ENCODE results near the gene PDE4DIP.
"Not testable (repeated sequence)": the region's sequence is repeated elsewhere in the genome, so short reads cannot be mapped to it uniquely, and the experiment has no call there.

PDE4DIP gene

DNA sequence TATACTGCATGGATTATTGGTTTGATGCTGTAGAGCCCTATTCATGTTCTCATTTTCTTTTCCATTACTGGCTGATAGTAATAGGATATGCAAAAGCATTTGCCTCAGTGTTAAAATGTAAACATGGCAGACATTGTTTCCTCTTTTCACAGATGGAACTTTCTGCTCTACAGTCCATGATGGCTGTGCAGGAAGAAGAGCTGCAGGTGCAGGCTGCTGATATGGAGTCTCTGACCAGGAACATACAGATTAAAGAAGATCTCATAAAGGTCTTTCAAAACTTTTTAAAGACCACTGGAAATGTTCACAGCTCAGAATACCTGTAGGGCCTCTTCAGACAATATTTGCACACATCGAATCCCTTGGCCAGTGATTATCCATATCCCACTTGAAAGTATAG lies 133.6 kb downstream of the PDE4DIP start:
- DNase-seq: not testable (repeated sequence)

DNA sequence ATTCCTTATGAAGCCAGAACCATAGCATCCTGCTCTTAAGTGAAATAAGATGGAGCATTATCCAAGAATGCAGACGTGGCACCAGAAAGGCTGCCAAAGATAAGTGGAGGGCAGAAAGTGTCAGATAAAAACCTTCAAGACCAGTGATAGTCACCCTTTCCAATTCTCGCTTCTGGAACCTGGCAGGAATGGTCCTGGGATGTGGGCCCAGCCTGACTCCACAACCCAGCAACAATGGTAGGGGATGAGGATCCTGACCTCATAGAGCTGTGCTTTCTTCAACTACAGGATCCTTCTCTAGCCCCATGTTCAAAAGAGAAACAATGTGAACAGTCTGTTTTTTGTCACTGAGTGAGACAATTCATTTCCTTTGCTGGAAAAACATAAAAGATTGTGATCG lies 145.2 kb downstream of the PDE4DIP start:
- not testable (repeated sequence) for DNase-seq

DNA sequence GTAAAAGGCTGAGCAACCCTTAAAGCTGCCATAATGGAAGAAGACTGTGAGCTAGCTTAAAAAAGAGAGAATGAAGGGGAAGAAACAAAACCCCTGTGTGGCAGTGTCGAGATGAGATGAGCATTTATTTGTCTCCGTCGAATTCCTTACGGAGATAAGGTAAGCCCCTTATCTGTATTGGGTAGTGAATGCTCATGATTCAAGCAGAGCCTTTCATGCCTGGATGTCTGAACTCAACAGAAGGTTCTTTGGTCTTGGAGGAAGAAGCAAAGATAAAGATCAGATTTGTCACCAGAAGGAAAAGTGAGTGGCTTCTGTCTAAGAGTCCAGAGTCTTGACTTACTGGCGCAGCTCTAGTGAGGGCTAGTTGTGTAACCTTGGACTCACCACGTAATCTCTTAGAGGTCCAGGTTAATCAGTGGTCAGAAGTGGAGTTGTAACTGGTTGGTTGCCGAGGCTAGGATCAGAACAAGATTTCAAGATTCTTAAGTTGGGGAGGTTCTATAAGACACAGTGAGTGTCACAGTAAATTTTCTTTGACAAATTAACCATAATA lies 146.1 kb downstream of the PDE4DIP start:
- DNase-seq: not testable (repeated sequence)

DNA sequence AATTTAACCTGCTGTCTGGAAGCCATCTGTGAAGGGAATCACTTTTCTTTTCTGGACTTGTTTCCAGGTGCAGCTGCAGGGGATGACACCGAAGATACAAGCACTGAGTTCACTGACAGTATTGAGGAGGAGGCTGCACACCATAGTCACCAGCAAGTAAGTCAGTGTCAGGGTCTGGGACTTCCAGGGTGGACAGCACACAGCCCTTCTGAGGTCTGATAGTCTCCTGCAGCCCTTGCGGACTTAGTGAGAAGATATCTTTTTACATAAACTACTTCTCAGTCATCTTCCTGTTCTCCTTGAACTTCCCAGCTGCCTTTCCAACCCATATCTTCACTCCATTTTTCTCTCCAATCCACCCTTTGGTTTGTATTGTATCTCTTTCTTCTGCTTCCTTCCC lies 147.6 kb downstream of the PDE4DIP start:
- DNase-seq: not testable (repeated sequence)

DNA sequence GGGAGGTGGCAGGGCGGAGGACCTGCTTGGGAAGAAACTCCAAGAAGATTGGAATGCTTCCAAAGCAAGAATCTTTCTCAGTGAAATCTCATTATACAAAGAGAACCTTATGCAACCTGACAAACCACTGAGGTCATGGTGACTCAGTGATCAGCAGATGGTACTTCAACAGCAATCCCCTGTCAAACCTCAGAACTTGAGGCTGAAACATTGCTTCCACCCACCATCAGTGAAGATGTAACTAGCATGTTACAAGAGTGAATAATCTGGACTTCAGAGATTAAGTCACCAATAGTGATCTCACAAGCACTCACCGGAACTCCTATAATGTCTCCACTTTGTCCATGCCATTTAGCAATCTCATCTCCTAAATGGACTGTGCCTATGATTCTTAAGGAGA lies 148.1 kb downstream of the PDE4DIP start:
- not testable (repeated sequence) for DNase-seq

DNA sequence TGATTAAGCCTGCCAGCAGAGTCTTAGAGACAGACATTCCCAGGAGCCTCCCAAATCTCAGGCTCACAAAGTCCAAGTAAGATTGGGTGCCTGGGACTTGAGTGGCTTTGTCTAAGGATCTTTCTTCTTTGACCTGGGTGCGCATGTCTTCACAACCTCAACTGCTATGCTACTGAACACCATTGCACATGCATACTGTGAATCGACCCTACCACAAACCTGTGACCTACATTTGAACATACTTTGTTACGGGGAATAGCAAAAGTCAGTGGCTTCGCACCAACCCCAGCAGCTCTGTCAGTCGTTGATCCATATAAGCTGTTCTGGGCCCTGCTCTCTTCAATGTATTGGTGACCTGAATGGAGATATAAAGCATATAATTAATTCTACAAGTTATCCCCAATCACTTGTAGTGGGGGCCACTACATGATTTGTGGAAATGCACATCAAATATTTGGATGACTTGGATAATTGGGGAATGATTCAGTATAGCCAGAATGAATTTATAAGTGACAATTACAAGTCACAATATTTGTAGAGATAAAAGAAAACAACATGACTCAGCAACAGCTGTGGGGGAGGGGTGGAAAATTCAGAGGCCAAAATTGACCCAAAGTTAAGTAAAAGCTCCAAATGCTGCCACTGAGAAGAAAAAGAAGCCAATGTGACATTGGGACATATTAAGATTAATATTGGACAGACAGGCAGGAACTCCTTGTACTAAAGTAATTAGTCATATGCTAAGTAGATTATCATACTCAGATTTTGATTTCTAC lies 152.4 kb downstream of the PDE4DIP start:
- not testable (repeated sequence) for DNase-seq

DNA sequence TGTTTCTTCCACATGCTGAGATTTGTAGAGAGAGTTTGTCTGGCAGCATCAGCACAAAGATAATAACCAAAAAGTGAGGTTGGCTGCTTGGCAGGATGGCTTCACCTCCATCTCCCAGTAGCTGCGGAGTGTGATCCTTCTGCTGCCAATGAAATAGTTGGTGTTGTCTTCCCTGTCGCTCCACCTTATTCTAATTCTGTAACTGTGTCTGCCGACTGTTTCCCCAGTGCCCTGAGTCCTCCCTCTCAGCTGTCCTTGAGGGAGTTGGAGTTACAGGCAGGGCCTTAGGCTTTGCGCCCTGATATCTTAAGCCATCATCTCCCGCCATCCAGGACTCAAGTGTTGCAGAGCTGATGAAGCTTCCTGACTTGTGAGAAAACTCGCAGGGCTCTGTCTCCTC lies 153.2 kb downstream of the PDE4DIP start:
- DNase-seq: not testable (repeated sequence)

DNA sequence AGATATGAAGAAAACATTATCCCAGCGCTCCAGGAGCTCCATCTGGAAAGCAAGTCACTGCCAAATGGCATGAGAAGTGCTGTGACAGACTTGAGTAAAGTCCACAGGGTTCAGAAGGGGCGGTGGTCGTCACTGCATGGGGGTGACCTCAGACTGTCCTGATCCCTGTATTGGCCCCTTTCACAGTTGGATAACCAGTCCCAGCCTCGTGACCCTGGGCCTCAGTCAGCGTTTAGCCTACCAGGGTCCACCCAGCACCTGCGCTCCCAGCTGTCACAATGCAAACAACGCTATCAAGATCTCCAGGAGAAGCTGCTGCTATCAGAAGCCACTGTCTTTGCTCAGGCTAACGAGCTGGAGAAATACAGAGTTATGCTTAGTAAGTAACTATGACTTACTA lies 158.4 kb downstream of the PDE4DIP start:
- DNase-seq: not testable (repeated sequence)

DNA sequence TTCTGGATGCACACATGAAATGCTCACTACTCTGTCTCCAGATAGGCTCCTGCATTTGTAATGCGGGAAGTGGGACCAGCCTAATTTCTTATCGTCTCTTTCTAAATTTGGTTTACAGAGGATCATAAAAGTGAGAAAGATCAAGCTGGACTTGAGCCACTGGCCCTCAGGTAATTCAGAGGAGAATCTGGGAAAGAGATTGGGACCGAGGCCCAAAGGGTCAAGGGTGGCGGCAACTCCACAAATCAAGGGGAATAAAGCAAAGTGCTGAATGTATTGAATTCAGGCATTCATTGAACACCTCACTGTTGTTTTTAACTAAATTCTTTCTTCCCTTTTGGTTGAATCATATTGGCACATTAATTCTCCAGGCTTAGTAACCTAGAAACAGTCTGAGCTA lies 164.1 kb downstream of the PDE4DIP start:
- DNase-seq: not testable (repeated sequence)

DNA sequence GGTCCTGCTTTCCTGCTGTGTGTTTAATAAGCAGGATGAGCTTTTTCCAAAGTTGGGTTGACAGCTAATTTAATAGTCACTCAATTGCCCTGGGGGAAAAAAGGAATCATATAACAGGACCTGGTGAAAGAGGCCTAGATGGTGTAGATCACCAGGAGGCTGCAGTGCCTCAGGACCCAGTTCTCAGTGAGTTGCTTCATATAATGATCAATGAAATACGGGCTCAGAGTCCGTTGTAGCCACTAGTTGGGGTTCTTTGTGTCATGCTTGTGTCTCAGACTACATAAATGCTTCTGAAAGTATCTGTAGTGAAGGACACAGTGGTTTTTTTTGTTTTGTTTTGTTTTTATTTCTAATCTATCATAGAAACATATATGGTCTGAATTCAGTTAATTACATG lies 164.5 kb downstream of the PDE4DIP start:
- DNase-seq: not testable (repeated sequence)

DNA sequence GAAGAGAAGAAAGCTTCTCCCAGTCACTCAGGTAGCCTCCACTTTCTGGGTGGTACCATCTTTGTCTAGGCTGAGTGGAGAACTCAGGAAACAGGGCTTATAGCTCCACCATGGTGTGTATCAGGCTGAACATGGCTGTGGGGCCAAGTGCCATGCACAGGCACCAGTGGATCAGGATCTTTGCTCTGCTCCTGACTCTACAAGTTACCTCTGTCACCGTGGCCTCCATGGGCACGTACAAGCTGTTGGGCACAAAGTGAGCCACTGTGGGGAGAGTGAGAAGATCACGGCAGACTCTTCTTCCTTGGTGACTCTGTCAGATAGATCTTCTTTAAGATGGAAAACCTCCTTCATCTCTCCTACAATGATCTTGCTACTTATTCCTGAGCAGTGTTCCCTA lies 165.5 kb downstream of the PDE4DIP start:
- DNase-seq: not testable (repeated sequence)

DNA sequence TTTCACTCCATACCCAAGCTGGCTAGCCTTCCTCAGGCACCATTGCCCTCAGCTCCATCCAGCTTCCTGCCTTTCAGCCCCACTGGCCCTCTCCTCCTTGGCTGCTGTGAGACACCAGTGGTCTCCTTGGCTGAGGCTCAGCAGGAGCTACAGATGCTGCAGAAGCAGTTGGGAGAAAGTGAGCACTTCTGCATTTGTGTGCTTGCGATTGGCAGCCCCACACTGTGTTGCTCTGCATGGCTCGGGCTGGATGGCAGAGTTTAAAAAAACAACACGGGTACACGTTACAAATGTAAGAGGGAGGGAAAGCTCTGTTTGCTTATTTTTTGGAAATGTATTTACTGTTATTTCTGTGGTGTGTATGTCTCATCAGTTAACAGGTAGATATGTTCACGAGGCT lies 168.4 kb downstream of the PDE4DIP start:
- not testable (repeated sequence) for DNase-seq

DNA sequence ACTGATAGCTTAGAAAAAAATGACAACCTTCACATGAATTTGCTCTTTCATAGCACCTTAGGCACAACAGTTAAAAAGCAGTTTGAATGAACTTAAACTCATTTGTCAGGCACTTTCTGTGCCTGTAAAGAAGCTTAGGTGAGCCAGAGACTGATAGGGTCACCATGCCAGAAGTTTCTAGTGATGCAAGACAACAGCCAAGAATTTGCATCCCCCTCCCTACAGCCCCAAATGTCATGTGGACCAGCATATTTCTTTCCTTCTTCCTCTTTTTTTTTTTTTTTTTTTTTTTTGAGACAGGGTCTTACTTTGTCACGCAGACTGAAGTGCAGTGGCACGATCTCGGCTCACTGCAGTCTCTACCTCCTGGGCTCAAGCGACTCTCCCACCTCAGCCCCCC lies 169.3 kb downstream of the PDE4DIP start:
- not testable (repeated sequence) for DNase-seq

DNA sequence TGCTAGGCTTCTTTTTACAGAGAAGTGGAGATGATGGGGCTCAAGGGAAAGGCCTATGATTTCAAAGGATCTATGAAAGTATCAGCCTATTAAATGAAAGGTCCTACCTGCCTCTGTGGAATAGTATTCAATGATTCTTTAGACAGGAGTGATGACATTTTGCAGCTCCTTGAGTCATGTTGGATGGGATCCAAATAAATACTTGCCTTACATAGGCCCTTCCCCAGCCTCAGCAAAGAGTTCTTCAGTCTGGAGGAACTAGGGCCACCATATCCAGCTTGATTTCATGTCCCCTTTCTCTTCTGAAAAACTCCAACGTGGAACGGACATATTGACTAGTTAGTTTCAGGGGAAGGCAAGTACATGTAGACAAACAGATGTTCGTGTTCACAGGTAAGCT lies 171.3 kb downstream of the PDE4DIP start:
- DNase-seq: not testable (repeated sequence)

DNA sequence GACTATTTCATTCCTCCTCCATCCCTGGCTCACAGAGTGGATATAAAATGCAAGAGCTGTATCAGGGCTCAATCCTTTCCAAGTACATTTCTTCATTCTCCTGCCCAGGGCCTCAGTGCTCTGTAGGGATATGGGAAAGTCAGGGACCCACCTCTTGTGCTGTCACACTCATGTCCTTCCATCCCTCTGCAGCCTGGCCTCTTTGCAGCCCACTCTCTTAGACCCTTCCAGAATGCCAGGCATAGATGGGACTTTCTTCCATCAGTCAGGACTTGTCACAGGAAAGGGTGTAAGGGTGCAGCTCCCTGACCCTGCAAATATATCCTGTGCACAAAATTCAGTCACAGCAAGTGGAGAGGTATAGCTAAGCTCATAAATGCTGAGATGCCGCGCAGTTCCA lies 172.4 kb downstream of the PDE4DIP start:
- DNase-seq: not testable (repeated sequence)

DNA sequence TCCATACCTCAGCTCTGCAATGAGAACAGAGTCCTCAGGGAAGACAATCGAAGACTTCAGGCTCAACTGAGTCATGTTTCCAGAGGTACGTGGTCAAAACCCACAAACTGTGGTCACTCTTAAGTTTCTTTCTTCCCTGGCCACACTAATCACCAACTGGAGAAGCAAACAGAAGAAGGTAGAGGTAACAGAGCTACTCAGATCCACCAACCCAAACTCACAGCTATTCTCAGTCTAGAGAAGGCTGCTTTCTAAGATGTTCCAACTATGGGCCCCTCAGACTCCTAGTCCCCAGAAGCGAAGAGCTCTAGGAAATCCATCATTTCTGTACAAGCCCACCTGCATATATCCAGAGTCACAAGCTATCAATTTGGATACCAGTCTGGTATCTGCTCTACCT lies 174.3 kb downstream of the PDE4DIP start:
- DNase-seq: not testable (repeated sequence)

DNA sequence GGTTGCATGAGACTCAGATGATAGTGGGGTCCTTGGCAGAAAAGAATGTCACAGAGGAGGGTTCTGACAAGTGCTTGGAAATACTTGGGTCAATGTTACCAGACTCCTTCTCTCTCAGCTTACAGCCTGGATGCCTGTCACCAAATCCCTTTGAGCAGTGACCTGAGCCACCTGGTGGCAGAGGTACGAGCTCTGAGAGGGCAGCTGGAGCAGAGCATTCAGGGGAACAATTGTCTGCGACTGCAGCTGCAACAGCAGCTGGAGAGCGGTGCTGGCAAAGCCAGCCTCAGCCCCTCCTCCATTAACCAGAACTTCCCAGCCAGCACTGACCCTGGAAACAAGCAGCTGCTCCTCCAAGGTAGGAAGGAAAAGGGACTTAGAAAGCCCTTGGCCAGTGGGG lies 180.1 kb downstream of the PDE4DIP start:
- not testable (repeated sequence) for DNase-seq

DNA sequence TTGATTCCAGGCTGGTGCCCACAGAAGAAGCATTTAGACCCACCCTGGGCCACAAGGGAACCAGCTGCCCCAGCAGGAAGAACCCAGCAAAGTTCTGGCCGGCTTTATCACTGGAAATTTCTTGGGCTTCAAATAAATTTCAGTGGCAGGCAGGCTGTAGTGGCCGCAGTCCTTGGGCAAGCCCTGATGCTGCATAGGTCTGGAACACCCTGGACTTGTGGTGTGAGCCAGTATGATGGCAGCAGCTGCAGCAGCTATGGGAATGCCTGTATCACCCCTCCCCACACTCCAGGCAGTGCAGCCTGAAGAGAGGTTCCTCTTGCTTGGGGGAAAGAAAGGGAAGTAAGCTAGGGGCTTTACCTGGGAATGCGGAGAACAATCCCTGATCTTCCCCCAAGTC lies 189.7 kb downstream of the PDE4DIP start:
- DNase-seq: not testable (repeated sequence)

DNA sequence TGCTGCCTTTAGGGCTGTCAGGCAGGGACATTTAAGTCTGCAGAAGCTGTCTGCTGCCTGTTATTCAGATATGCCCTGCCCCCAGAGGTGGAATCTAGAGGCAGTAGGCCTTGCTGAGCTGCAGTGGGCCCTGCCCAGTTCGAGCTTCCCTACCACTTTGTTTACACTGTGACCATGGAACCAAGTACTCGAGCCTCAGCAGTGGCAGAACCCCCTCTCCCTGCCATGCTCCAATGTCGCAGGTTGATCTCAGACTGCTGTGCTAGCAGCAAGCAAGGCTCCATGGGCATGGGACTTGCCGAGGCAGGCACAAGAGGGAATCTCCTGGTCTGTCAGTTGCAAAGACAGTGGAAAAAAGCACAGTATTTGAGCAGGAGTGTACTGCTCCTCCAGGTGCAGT lies 198.8 kb downstream of the PDE4DIP start:
- DNase-seq: not testable (repeated sequence)

DNA sequence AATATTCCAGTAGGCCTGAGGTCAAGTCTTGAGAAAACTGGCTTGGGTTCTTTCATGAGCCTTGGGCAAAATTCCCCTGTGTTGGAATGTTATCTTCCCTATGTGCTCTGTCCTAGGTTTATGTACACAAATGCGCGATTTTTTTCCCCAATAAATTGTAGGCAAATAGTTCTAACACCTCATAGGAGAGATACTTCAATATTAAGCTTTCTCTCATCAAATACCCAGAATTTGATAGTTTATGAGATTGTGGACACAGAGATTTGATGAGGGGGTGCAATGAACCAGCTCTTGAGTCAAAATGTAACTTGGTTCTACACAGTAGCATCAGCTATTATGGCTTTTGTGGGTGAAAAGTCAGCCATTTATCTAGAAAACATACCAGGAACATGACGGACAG lies 220.4 kb downstream of the PDE4DIP start:
- not testable (repeated sequence) for DNase-seq

DNA sequence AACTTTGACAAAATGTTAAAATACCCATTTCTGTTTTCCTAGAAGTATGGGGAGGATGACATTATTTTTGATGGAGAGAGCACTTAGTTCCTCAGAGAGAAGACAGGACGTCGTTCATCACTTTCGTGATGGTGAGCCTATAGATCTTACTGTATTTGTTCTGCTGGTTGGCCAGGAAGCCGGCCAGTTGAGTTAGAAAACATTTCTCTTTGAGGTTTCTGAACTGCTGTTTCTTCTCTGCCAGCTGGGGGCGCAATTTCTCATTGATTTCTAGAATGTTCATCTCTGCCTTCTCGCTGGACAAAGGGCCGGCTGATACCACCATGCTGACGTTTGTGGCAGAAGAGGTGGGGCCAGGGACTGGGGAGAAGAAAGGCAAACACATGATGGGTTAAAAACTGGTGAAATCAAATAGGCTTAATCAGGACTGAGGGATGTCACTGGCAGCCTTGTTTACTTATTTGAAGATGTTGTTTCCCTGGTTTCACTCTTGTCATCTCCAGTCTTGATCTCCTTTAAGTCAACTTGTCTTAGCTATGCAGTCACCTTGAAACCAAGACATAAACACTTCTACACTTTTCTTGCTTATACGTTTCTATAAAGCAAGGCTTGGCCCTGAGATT lies 231.4 kb downstream of the PDE4DIP start:
- not testable (repeated sequence) for DNase-seq
